ENCODE data around the gene AKIRIN2. TPM values are rescaled to one million over a fixed set of nuclear protein-coding genes. Genes with fewer than 3 reads are reported as not detected.

AKIRIN2 gene
- total and polyA plus RNA-seq, 9 of the 15 experiments (the other 6 are each of a cell fraction or from before 2014, with no cell fraction given): 5.8 to 63.9 (median 28.1) TPM

GRCh38 chr6:87724983-87725811 lies 23.2 kb upstream of the AKIRIN2 start (continued):
- TF ChIP-seq NR4A1 (CRISPR knock-in tag; IDR thresholded peaks at IDR 0.05): no peak
- TF ChIP-seq NR4A1 (tag; IDR thresholded peaks at IDR 0.05): no peak
- no peak for TF ChIP-seq ZNF239 (CRISPR knock-in tag; IDR thresholded peaks at IDR 0.05)
- no peak for TF ChIP-seq IRF2 (CRISPR knock-in tag; IDR thresholded peaks at IDR 0.05)
- TF ChIP-seq SMAD2 (IDR thresholded peaks at IDR 0.05; ENCODE audit: low read depth, low read length): no peak
- TF ChIP-seq KLF16 (IDR thresholded peaks at IDR 0.05): peak; percentile 59; the same call in 1 of the 2 replicates
- peak; percentile 79 for TF ChIP-seq CBFA2T3 (IDR thresholded peaks at IDR 0.05)
- TF ChIP-seq ZNF785 (CRISPR knock-in tag; IDR thresholded peaks at IDR 0.05): no peak
- TF ChIP-seq TRIM28 (IDR thresholded peaks at IDR 0.05): no peak
- TF ChIP-seq RBM25 (IDR thresholded peaks at IDR 0.05; ENCODE audit: low read depth, low read length, severe bottlenecking): no peak
- TF ChIP-seq RNF2 (IDR thresholded peaks at IDR 0.05): no peak
- TF ChIP-seq ZBED1 (IDR thresholded peaks at IDR 0.05): no peak
- no peak for TF ChIP-seq TBP (optimal IDR thresholded peaks at IDR 0.05; ENCODE audit: low read depth, low read length)
- no peak for TF ChIP-seq ETS1 (conservative IDR thresholded peaks at IDR 0.05; ENCODE audit: control insufficient read depth, low read depth, low read length)
- TF ChIP-seq TEAD4 (IDR thresholded peaks at IDR 0.05; ENCODE audit: low read length): peak; percentile 80
- no peak for TF ChIP-seq TEAD4 (CRISPR knock-in tag; IDR thresholded peaks at IDR 0.05; ENCODE audit: borderline replicate concordance)
- TF ChIP-seq GMEB1 (CRISPR knock-in tag; IDR thresholded peaks at IDR 0.05): no peak
- TF ChIP-seq, protein P1, sequence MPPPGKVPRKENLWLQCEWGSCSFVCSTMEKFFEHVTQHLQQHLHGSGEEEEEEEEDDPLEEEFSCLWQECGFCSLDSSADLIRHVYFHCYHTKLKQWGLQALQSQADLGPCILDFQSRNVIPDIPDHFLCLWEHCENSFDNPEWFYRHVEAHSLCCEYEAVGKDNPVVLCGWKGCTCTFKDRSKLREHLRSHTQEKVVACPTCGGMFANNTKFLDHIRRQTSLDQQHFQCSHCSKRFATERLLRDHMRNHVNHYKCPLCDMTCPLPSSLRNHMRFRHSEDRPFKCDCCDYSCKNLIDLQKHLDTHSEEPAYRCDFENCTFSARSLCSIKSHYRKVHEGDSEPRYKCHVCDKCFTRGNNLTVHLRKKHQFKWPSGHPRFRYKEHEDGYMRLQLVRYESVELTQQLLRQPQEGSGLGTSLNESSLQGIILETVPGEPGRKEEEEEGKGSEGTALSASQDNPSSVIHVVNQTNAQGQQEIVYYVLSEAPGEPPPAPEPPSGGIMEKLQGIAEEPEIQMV (tag; conservative IDR thresholded peaks at IDR 0.05; ENCODE audit: low read depth): no peak
- TF ChIP-seq BHLHE40 (IDR thresholded peaks at IDR 0.05; ENCODE audit: low read length): no peak
- TF ChIP-seq WHSC1 (IDR thresholded peaks at IDR 0.05; ENCODE audit: low read length): no peak
- no peak for TF ChIP-seq CSDE1 (IDR thresholded peaks at IDR 0.05)
- TF ChIP-seq, protein P2, sequence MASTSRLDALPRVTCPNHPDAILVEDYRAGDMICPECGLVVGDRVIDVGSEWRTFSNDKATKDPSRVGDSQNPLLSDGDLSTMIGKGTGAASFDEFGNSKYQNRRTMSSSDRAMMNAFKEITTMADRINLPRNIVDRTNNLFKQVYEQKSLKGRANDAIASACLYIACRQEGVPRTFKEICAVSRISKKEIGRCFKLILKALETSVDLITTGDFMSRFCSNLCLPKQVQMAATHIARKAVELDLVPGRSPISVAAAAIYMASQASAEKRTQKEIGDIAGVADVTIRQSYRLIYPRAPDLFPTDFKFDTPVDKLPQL (IDR thresholded peaks at IDR 0.05; ENCODE audit: extremely low read depth, insufficient read length): no peak
- peak; percentile 59 for TF ChIP-seq CBFA2T2 (conservative IDR thresholded peaks at IDR 0.05)
- no peak for TF ChIP-seq KAT8 (IDR thresholded peaks at IDR 0.05; ENCODE audit: low read depth)
- no peak for TF ChIP-seq ZNF668 (CRISPR knock-in tag; IDR thresholded peaks at IDR 0.05)
